Superior temporal gyrus (tissue), 1 donor: ENCODE measurements around the gene ARHGDIG.
"Not testable (repeated sequence)": the region's sequence is repeated elsewhere in the genome, so short reads cannot be mapped to it uniquely, and the experiment has no call there.

Experiments
- DNase-seq: peaks from one replicate; pipeline ENCODE4 v3.0.0-alpha.2; 2016; ENCODE audit errors: extremely low spot score

The ARHGDIG gene

GRCh38 chr16:263944-264343, 16.4 kb upstream of the ARHGDIG start:
- no peak for DNase-seq

DNA sequence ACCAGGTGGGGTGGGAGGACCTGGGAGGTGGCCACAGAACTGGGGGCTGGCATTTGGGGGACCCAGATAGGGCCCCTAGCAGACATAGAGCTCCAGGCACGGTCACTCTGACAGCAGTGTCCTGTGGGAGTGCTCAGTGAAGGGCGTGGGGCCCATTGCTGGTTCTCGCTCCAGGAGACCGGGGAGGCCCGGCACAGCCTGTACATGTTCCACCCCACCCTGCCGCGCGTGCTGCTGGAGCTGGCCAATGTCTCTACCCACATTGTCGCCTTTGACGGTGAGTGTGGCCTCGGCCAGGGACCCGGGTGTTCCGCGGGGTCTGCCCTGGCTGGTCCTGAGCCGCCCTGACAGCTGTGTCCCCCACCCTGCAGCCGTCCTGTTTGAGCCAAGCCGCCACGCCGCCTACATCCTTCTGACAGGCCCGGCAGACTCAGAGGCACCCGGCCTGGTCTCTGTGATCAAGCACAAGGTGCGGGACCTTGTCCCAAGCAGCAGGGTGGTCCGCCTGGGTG, 15.9 kb upstream of the ARHGDIG start:
- no peak for DNase-seq

DNA sequence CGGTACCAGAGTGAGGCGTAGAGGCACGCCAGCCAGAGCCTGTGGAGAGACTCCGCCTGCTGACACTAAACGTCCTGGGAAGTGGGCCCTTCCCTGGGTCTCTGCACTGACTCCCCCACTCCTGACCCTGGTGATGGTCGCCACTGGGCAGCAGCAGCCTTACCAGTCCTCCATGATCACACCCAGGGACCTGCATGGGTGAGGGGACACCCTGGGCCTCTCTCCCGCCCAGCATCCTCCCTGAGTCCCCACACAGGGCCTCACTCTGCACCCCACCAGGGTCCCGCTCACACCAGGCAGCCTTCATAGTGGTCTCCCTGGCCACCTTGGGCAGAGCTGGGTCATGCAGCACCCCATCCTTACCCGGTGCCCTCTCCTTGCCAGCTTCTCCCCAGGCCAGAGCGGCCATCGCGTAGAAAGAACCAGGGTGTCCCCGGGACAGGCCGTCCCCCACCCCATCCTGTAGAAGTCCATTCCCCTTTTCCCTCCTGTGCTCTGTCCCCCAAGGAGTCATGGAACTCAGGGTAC, 15.3 kb upstream of the ARHGDIG start:
- no peak for DNase-seq

DNA sequence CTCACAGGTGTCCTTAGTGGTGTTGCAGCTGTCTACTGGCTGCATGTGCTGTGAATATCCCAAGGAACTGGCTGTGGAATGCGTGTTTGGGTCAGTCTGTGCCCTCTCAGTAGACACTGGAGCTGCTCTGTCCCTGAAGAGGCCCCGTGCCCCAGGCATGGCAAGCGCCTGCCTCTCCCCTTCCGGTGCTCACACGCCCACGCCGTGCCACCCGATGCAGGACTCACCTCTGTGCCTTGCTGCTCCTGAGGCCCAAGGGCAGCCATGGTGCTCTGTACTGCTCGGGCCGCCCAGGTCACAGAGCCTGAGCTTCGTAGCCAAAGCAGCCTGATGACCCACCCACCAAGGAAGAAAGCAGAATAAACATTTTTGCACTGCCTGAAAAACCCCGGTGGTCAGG, 14.7 kb upstream of the ARHGDIG start:
- DNase-seq = no peak

DNA sequence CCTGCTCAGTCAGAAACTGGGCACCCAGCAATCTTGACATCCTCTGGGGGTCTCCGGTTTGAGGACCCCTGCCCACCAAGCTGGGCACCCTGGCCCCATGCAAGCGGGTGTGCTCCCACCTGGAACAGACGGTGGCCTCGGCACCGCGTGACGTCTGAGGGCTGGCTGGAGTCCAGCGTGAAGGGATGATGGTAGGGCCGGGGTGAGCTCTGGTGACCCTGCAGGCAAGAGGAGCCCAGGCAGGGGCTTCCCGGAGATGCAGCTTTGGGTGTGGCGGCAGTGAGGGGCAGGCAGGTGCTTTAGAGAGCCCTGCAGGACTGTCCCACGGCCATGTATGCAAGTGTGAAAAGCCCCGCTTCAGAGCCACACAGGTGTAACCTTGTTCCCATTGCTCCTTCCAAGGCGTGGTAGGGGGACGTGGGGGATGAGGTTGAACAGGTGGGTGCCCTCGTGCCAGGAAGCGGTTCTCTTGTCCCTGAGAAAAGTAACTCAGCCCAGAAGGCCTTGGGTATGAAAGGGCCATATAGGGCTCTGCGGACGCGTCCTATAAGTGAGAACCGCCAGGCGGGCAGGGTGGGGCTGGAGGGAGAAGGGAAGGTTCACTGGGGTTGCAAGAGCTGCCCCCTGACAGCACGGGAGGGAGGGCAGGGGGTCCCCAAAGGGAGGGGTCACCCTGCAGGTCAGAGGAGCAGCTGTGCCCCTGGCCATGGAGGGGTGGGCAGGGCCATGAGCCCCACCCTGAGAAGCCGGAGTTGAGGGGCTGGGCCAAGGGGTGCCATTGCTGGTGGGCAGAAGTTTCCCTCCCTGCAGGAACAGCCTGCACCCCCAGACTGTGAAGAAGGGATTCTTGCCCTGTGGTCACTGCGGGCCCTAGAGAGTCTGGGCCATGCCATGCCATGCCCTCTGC, 13.9 kb upstream of the ARHGDIG start:
- DNase-seq = no peak

DNA sequence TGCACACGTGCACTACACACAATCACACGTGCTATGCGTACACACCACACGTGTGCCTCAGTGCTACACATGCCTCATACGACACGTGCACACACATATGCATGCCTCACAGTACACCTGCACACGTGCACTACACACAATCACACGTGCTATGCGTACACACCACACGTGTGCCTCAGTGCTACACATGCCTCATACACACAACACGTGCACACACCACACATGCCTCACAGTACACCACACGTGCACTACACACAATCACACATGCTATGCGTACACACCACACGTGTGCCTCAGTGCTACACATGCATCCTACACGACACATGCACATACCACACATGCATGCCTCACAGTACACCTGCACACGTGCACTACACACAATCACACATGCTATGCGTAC, 12.8 kb upstream of the ARHGDIG start:
- not testable (repeated sequence) for DNase-seq

DNA sequence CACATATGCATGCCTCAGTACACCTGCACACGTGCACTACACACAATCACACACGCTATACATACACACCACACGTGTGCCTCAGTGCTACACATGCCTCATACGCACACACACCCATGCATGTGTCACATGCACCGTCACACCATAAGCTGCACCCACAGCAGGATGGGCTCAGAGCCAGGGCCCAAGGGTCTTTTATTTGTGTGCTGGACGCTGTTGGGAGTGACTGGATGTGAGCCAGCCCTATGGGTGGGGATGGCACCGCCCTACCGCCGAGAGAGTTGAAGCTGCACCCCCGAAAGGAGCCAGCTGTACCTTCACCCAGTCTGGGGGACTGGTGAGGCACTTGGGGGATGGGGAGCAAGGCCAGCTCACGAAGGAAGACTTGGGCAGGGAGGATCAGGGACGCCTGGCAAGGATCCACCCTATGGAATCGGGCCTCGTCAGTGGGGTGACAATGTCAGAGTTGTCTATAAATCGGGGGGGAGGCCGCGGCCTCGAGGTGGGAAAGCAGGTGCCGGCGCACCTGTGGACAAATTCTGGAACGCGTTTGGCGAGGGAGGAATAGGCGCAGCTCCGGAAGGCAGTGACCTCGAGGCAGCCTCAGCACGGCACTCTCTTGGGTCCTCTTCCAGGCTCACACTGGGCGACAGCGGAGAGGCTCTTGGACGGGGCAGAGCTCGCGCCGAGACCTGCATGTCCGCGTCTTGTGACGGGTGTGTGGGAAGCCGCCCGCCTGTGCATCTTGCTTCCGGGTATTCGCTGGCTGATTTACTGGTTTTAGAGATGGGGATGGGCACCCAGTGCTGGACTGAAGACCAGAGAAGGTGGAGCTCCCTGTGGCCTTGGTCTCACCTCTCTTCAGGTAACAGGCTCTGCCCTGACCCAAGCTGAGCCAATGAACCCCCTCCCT, 12.0 kb upstream of the ARHGDIG start:
- no peak for DNase-seq

DNA sequence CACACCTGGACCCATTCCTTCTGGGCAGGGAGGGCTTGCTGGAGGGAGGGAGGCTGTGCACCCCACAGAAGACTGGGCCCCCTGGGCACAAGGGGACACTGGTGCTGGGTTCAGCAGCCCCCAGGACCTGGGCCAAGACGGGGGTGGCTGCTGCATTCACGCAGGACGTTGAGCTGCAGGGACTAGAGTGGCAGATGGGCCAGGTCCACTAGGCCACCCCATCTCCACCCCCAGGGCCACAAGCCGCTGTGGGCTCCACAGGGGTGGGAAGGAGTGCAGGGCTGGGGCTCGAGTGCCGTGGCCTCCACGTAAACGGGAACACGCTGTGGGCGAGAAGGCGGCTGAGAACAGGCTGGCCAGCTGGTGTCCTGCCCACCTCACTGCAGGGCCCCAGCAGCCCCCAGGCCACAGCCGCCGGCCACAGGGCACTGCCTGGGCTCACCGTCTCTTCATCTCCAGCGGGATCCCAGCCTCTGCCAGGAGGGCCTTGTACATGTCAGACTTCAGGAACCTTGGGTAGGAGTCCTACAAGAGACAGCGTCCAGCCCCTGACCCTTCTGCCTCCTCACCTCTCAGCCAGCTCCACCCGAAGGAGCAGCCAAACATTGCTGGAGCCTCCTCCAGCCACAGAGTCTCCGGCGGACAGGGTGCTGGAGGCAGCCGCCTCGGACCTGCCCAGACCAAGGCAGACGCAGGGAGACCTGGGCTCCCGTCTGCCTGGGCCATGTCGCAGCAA, 11.2 kb upstream of the ARHGDIG start:
- DNase-seq = no peak

GRCh38 chr16:270381-271255, 9.8 kb upstream of the ARHGDIG start:
- no peak for DNase-seq

DNA sequence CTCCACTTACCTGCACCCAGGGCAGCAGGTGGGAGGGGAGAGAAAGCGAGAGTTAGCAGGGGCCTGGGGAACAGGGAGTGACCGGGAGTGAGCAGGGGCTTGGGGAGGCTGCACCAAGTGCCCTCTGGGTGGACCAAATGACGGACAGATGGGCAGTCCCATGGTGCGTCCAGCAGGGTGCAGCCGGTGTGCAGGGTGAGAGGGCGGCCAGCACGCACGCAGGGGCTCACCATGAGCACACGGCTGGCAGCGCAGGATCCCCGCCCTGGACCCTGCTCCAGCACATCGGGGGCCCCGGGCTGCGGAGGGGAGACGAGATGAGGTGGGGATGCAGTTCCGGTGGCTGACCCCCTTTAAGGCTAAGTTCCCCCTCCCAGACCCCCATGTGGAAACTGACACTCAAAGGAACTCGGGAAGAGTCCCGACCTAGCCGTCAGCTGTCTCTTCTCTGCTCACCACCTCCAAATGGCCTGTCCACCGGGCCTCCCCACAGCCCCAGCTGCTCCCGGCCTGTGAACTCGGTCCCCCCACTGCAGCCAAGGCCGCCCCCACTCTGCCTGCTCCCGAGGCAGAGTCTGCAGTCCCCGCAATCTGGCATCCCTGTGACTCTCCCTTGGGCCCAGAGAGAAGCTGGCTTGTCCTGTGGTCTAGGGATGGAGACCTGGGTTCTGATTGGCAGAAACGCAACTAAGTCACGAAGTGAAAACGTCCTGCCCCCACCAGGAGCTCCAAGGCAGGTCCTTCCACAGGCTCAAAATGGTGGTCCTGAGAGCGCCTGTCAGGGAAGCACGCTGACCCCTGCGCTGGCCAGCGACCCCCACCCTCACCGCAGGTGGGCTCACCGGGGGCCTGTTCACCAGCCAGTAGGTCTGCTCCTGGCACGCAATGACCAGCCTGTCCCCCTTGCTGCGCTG, 7.5 kb upstream of the ARHGDIG start:
- no peak for DNase-seq

DNA sequence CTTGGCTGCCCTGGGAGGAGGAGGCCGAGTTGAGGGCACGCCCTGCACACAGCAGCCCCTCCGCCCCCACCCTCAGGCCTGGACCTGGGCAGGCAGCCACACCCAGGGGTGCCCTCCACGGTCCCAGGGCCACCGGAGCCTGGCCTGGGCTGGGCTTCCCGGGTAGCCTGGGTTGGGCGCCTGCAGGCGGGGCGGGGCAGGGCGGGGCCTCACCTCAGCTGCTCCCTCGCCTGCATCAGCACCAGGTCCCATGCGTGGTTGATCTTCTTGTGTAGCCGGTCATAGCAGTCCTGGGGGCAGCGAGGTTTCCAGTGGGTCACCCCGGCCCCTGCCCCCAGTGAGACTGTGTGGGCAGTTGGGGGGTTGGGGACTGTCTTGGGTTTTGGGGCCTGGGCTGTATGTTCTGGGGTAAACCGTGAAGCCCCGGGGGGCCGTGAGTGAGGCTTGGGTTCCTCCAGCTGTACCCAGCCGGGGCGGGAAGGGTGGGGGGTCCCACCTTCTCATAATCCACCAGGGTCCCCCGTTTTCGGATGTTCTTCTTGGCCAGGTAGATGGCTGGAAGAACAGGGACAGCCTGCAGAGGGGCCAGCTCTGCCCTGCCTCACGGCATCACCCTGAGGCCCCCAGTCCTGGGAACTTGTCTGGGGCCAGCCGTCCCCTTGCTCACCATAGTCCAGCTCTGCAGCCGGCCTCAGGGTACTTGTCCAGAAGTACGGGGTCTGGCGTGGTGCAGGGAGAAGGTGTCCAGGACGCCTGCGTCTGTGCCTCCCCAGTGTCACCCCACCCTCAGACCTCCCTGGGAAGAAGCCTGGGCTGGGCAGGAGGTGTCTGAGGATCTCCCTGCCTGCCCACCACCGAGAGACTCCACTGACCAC, 6.6 kb upstream of the ARHGDIG start:
- DNase-seq = no peak

DNA sequence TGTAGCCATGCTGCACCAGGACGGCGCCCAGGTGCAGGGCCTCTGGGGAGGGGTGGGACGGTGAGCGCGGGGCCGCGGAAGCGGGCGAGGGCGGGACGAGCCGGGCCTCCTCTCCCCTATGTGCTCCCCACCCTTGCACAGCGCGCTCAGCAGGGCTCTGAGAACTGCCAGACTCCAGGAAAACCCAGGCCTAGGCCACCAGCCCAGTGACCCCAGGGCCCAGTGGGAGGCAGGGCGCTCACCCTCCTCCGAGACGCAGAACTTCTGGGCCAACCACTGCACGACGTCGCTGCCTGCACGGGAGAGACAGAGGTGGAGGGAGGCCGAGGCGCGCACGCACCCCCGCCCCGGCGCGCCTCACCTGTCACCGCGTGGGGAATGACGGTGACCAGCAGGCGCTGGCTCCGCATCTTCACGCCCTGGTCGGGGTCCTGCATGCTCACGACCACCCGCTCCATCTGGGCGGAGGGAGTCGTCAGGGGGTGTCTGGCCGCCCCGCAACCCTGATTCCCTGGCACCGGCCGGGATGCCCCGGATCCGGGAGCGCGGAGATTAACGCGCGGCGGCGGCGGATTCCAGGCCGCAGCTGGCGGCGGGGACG, 5.2 kb upstream of the ARHGDIG start:
- DNase-seq = no peak

DNA sequence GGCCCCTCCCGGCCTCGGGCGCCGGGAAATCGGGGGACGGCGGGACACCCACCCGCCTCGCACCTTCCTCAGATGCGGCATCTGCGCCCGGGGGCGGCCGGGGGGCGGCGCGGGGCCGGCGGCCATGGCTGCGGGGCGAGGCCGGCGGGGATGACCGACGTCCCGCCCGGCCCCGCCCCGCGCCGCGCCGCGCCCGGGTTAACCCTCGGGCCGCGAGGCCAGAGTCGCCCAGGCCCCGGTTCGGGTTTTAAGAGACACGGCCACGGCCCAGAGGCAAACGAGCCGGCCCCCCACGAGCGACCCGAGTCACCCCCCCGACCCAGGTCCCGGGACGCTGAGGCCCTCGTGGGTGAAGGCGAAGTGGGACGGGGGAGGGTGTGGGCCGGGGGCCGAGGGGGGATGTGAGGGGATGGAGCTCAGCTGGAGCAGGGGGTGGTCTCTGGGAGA, 4.6 kb upstream of the ARHGDIG start, which contains the start of gene RGS11:
TSS of gene RGS11 (minus strand) at position 159 of the 447 bp plus-strand sequence. CDS start at position 126, 33 bp downstream.
- no peak for DNase-seq

GRCh38 chr16:276426-277077, 3.8 kb upstream of the ARHGDIG start:
- no peak for DNase-seq

- DNase-seq = no peak
These were observed 1.5 kb upstream of the ARHGDIG start for GRCh38 chr16:278863-279366.

DNA sequence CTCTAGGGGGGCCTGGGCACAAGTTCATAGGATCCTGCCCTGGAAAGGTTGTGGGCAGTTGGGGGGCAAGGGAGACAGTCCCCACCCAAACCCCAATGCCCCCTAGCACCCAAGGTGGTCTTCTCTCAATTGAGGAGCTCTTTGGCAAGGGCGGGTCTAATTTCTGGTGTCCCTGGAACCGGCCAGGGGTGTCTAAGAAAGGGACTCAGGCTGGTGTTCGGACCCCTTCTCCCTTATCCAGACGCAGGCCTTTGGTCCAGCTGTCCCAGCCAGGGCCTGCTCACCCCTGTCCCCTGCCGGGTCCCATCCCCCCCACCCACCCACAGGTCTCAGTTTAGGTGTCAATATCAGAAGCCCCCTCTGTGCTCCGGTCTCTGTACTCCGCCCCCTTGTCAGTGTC, 860 bp upstream of the ARHGDIG start:
- no peak for DNase-seq

- DNase-seq = no peak
These were observed 358 bp upstream of the ARHGDIG start for GRCh38 chr16:280005-280460.
